Smooth muscle cell of trachea (primary cell): Measurements from ENCODE around the gene SEMA3B. TPM values are rescaled to one million over a fixed set of nuclear protein-coding genes. Genes with fewer than 3 reads are reported as not detected.

ENCODE experiments used
- total RNA-seq: library from RNA; depleted of rRNA; stranded (reverse); fragments of >200 nt; gene quantifications from 2 replicates; pipeline ENCODE4 v1.2.1, GENCODE V29; 2014

SEMA3B gene
- total RNA-seq, result 26.0 and 88.5 TPM in 2 replicates

DNA sequence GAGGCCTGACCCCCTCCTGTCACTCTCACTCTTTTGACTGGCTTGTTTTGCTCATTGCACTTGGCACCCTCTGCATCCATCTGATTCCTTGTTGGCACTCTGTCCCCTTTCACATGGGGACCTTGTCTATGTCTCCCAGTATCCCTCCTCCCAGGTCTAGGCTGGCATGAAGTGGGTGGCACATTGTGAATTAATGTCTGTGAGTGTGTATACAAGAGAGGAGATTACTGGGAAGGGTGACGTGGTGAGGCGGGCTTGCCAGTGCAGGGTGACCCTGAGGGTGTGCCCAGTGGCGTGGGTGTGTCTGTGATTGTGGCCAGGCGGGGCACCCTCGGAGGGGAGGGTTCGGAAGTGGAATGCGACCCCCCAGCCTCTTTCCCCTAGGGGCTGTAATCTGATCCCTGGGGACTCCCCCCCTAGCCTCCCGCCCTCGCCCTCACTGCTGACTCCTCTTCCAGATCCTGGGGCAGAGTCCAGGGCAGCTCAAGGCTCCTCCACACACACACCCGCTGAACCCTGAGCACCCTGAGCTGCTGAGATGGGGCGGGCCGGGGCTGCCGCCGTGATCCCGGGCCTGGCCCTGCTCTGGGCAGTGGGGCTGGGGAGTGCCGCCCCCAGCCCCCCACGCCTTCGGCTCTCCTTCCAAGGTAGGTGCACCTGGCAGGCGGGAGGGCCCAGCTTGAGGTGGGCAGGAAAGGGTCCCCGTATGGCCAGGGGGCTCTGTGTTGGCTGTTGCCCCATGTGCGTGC lies at the start of gene SEMA3B:
Gene SEMA3B (plus strand): TSS at position 445 of the 749 bp plus-strand sequence. CDS start 94 bp downstream, at position 539.

DNA sequence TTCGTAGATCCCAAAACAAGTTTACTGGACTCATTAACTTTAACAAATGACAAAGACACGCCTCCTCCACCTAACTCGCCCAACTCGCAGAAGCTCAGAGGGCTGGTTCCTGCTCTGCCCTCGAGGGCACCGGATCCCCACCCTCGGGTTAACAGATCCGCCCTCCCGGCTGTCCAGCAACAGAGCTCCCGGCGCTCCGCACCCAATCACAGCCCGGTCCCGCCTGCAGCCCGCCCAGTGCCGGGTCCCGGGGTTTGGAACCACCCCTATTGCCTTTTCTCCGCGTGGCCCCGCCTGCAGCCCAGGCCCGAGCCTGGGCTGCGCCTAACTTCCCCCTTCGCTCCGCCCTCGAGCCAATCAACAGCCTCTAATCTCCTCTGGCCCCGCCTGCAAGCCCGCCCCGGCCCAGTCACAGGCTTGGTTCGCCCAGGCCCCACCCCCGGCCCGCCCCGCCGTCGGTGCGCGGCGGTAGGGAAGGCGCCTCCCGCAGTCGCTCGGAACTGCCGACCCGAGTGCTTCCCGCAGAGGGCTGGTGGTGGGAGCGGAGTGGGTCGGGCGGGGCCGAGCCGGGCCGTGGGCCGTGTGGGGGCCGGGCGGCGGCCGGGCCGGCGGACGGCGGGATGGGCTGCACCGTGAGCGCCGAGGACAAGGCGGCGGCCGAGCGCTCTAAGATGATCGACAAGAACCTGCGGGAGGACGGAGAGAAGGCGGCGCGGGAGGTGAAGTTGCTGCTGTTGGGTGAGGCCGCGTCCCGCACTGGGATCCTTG lies 33.0 kb upstream of the SEMA3B start, which contains the start of gene GNAI2:
Gene GNAI2 (plus strand): TSS at position 489 of the 768 bp plus-strand sequence. CDS start 132 bp downstream, at position 621.

GRCh38 chr3:50278880-50279224 lies 9.9 kb downstream of the SEMA3B start, which contains the start of gene LSMEM2:
TSS of gene LSMEM2 (plus strand) at chr3:50279087. CDS start at chr3:50279114, 27 bp downstream.

GRCh38 chr3:50292159-50293078 lies 23.5 kb downstream of the SEMA3B start, which contains the start of gene IFRD2:
TSS of gene IFRD2 (minus strand) at chr3:50292429. CDS start at chr3:50292274, 155 bp downstream.

GRCh38 chr3:50298836-50299637 lies 30.1 kb downstream of the SEMA3B start, which contains the start of the genes HYAL3 and NAA80:
TSS of gene HYAL3 (minus strand) at chr3:50299405. CDS start at chr3:50295602, 3,803 bp downstream.
TSS of gene NAA80 (minus strand) at chr3:50299405. CDS start at chr3:50297463, 1,942 bp downstream.

DNA sequence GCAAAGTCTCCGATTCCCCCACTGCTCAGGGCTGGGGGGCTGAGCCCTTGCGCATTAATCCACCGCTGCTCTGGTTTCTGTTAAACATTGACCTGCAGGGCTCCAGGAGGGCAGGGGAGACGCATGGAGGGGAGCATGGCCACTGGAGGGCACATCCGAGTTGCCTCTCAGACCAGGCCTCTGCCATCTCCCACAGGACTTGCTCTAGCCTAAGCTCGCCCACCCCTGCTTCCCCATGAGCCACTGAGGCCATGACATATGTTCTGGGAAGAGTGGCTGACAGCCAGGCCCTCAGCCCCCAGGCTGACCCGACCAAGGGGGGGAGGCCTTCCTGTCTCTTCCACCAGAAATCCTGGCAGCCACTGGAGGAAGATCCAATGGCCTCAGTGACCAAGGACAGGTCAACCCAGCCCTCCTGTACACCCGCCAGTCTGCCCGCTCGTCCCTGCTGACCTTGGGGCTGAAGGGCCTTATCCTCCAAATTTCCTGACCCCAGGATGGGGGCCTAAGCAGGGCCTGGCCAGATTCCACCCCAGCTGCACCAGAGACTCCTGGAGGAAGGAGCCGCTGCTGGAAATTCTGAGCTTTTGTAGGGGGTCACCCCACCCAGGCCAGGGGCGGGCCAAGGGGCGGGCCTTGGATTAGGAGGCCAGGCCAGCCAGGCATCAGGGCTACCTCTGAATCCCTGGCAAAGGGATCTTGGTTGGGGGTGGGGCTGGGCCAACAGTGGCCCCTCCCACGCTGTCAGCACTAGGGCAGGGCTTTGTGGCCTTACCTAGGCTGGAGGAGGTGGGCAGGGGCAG lies 34.3 kb downstream of the SEMA3B start, which contains the start of gene HYAL1:
Gene HYAL1 (minus strand): TSS at position 562 of the 803 bp plus-strand sequence. CDS start 618 bp downstream, outside the sequence.

GRCh38 chr3:50322386-50323091 lies 53.6 kb downstream of the SEMA3B start, which contains the start of gene HYAL2:
TSS of gene HYAL2 (minus strand) at chr3:50322745. CDS start at chr3:50320489, 2,256 bp downstream.

Other genes with a start within 250 kb of the SEMA3B start
- gene RBM5, start 180.2 kb upstream of the SEMA3B start, total RNA-seq, result 126 and 184 TPM in 2 replicates
- gene SEMA3F, start 113.8 kb upstream of the SEMA3B start, total RNA-seq, result 7.4 and 7.6 TPM in 2 replicates
- not detected in 2 replicates for gene GNAT1, start 77.5 kb upstream of the SEMA3B start, total RNA-seq
- gene SLC38A3, start 63.9 kb upstream of the SEMA3B start, total RNA-seq, result not detected in 2 replicates
- gene GNAI2, start 32.9 kb upstream of the SEMA3B start, total RNA-seq, result 340 and 347 TPM in 2 replicates
- 0.17 TPM in 1 of 2 replicates, not detected in the other for gene LSMEM2, start 9.9 kb downstream of the SEMA3B start, total RNA-seq
- gene IFRD2, start 23.3 kb downstream of the SEMA3B start, total RNA-seq, result 50.6 and 51.2 TPM in 2 replicates
- 3.3 and 14.9 TPM in 2 replicates for gene HYAL3, start 30.3 kb downstream of the SEMA3B start, total RNA-seq
- gene NAA80, start 30.3 kb downstream of the SEMA3B start, total RNA-seq, result 5.5 and 6.0 TPM in 2 replicates
- 4.2 and 6.1 TPM in 2 replicates for gene HYAL1, start 34.4 kb downstream of the SEMA3B start, total RNA-seq
- 46.1 and 86.3 TPM in 2 replicates for gene HYAL2, start 53.6 kb downstream of the SEMA3B start, total RNA-seq
- 11.2 and 20.8 TPM in 2 replicates for gene TUSC2, start 59.1 kb downstream of the SEMA3B start, total RNA-seq
- gene RASSF1, start 71.7 kb downstream of the SEMA3B start, total RNA-seq, result 43.8 and 49.6 TPM in 2 replicates
- 1.5 and 2.9 TPM in 2 replicates for gene ZMYND10, start 76.6 kb downstream of the SEMA3B start, total RNA-seq
- 22.5 and 26.5 TPM in 2 replicates for gene NPRL2, start 81.6 kb downstream of the SEMA3B start, total RNA-seq
- gene CYB561D2, start 81.7 kb downstream of the SEMA3B start, total RNA-seq, result 29.6 and 38.5 TPM in 2 replicates
- gene TMEM115, start 90.4 kb downstream of the SEMA3B start, total RNA-seq, result 45.5 and 84.4 TPM in 2 replicates
- gene CACNA2D2, start 234.5 kb downstream of the SEMA3B start, total RNA-seq, result not detected in 2 replicates